G401.6 (cell line): ENCODE measurements around the gene PRX.
"Not testable (repeated sequence)": the region's sequence is repeated elsewhere in the genome, so short reads cannot be mapped to it uniquely, and the experiment has no call there.

Experiments
- FAIRE-seq: peaks from 2 replicates; lab custom pipeline; 2012; peaks lifted over from hg19 to GRCh38; lab: Jason Lieb, UNC

PRX gene

DNA sequence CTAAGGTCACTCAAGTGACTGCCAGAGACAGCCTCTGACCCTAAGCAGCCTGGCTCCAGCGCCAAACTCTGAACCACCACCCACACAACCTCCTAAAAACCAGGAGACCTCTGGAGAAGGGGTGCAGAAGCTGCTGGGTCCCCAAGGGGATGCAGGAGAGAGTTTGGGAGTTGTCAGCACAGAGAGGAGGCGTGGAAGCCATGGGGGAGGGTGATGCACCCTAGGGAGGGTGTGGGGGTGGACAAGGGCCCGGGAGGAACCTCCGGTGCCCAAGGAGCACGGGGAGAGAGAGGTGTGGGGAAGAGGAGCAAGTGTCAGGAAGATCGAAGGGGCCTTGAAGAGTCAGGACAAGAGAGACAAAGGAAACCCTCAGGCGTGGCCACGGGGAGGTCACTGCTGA is 21.1 kb downstream of the PRX start:
- FAIRE-seq: no peak

DNA sequence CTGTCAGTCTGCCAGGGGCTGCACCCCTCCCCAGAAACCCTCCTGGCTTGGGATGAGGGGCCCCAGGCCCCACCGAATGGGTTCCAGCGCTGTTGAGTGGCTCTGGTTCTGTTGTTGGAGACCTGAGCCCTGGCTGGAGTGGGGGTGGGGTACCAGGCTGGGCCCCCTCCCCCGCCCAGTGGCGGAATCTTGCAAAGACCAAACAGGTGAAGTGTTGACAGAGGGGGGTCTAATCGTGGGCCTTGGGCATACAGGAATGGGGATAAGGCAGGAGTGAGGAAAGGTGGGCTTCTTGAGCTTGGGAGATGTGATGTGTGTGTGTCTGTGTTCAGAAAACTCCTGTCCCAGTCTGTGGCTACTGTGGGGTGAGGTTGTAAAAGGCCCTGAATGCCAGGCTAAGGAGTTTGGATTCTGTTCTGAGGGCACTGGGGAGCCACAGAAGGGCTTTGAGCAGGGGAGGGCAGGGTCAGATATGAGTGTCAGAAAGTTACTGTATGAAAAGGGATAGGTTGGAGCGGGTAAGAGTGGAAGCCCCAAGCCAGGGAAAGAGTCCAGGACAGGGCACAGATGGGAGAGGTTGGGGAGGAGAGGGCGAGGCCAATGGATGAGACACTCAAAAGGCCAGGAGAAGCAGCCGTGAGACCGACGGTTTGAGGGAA is 23.0 kb downstream of the PRX start, which contains the start of gene HIPK4:
HIPK4 (minus strand) TSS at position 98 of the 659 bp plus-strand sequence. CDS start 279 bp downstream, outside the sequence.
- no peak for FAIRE-seq

DNA sequence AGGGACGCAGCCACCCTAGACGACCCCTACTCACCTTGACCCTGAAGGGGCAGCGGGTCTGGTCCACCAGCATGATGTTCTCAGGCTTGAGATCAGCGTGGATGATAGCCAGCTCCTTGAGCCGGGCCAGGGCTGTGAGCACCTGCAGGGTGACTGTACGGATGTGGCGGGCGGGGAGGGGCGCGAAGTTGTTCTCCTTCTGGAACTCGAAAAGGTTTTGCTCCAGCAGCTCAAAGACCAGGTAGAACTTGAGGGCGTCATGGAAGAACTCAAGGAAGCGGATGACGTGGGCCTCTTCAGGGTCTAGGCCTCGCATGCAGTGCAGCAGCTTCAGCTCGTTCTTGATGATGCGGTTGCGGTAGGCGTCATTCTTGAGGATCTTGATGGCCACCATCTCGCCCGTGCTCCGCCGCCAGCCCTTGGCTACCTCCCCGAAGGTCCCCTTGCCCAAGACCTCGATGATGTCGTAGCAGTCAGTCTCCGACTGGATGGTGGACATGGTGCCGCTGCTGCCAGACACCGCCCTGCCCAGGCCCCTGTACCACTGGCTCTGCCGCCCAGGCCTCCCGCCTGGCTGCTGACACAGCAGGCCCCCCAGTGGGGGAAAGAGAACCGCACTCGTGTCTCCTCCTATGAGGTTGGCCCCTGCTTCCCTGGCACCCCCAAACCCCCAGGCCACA is 23.6 kb downstream of the PRX start:
- FAIRE-seq: no peak

DNA sequence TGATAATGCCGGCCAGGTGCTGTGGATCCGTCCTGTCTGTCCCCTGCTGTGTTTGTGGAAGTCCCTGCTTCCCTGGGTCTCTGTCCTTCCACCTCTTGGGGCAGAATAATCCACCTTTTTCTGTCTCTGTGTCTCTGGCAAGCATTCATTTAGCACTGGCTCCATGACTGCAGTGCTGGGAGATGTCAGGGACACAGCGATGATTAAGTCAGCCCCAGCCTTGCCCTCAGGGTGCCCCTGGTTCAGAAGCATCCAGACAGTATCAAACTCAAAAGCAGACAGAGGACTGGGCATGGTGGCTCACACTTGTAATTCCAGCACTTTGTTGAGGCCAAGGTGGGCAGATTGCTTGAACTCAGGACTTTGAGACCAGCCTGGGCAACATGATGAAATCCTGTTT is 24.7 kb downstream of the PRX start:
- no peak for FAIRE-seq

DNA sequence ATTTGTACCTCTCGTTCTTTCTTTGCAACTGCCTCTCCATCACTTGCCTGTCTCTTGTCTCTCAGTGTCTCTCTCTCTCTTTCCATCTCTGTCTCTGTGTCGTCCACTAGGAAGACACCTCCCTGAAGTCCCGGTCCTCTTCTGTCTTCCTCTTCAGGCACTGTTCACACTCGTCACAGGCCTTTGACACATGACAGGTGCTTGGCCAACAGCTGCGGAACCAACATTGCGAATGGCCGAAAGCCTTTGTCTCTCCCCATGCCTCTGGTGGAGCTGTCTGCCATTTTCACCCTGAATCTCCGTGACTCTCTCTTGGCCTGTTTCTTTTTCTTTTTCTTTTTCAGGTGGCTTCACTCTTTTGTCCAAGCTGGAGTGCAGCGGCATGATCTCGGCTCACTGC is 26.0 kb downstream of the PRX start:
- FAIRE-seq: no peak

DNA sequence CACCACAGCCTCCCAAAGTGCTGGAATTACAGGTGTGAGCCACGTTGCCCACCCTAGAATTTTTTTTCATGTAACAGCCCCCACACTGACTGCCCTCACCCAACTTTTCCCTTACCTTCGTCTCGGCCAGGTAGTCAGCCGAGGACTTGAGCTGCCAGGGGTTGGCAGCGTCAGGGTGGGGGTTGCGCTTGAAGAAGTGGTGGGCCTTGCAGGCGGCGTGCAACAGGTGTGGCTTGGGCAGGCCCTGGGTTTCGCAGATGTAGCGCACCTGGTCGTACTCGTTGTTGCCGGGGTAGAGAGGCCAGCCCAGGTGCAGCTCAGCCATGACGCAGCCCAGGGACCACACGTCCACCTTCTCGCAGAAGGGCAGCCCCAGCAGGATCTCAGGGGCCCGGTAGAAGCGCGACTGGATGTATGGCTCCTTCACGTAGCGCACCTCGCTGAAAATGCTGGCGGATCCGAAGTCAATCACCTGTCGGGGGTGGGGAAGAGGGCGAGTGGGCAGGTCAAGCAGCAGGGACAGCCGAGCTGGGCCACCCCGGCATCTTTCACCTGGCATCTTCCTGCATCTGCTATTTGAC is 29.4 kb downstream of the PRX start:
- no peak for FAIRE-seq

DNA sequence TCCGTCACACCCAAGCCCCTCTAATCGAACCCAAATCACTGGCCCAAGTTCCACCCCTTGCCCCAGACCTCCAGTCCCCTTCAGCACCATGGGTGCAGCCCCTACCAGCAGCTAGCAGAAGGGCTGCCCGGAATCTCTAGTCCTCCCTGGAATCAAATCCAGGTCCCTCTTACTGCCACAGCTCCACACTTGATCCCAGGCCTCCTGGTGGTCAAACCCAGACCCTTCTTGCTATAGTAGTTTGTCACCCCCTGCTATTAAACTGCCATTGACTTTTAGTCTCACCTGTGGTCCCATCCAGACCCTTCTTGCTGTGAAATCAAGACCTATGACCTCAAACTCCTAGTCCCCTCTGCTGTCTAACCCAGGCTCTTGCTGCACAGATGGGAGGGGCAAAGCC is 31.9 kb downstream of the PRX start:
- no peak for FAIRE-seq

DNA sequence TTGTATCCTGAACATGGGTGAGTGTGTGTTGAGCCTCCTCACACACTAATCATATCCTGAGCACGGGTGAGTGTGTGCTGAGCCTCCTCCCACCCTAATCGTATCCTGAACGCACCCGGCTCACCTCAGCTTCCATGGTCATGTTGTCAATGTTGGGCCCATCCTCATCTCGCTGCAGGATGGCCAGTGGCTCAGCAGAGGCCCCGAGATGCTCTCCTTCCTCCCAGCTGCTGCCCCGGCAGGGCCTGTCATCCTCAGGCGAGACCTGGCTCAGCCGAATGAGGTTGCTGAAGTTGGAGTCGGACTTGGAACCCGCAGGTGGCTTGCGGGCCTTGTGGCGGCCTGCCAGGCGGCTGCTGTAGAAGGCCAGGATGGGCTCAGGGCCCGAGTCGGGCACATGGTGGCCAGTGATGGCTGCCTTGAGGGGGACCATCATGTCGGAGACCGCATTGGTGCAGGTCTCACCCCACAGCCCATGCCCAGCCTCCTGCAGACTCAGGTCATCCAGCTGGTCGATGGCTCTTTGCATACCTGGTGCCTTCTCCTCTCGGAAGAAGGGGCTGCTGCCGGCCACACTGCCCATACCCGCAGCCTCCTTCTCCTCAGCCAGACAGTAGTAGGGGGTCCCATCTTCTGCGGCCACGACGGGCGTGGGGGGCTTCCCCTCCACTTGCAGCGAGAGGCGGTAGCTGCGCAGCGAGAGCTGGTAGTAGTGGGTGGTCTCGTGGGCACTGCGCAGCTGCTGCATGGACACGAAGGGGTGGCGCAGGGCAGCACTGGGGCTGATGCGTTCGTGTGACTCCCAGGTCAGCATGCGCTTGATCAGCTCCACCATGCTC is 32.8 kb downstream of the PRX start:
- FAIRE-seq: no peak

DNA sequence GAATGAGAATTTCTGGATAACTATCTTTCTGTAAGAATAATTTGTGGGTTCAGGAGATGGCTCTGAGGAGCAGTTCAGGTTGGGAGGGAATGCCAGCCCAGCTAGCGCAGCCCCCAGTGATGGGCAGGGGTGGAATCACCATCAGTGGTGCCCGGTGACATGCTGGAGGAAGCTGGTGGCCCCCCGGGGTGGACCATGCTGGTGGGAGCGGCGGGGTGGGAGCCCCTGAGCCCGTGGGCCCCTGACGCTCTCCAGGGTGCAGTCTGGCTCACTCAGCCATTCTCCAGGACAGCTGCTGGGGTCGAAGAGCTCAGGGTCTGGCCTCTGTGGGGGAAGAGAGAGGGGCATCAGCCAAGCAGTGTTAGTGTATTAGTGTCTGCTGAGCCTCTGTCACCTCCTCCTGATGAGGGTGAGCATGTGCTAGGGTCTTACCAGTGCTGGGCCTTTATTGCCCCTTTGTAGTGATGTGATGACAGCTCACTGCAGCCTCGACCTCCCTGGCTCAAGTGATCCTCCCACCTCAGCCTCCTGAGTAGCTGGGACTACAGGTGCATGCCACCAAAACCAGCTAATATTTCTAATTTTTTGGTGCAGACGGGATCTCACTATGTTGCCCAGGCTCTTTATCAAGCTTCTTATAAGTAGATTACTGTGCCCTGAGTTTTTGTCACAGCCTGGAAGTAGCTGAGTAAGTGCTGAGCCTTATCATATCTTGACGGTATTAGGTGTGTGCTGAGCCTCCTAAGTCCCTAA is 33.6 kb downstream of the PRX start:
- no peak for FAIRE-seq

DNA sequence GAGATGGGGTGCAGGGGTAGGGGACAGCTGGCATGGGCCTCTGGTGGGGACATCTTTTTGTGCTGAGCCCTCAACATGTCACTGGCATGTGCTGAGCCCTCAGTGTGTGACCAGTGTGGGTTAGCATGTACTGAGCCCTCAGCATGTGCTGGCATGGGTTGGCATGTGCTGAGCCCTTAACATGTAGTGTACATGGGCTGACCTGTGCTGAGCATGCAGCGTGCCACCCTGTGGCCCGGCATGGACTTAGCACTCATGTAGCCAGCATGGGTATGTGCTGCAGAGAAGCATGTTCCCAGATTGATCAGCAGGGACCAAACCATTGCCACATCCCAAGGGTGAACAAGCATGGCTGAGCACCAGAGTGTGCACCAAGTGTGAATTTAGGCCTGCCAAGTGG is 34.7 kb downstream of the PRX start:
- FAIRE-seq: no peak

DNA sequence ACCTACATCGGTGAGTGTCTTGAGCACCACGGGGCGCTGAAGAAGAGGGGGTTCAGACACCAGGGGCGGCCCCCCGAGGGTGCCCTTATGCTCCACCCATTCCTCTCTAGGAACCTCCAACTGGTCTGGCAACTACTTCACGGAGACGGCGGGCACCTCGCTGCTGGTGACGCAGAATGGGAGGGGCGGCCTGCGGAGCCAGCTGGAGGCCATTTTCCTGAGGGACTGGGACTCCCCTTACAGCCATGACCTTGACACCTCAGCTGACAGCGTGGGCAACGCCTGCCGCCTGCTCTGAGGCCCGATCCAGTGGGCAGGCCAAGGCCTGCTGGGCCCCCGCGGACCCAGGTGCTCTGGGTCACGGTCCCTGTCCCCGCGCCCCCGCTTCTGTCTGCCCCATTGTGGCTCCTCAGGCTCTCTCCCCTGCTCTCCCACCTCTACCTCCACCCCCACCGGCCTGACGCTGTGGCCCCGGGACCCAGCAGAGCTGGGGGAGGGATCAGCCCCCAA is 35.2 kb downstream of the PRX start:
- FAIRE-seq: no peak

DNA sequence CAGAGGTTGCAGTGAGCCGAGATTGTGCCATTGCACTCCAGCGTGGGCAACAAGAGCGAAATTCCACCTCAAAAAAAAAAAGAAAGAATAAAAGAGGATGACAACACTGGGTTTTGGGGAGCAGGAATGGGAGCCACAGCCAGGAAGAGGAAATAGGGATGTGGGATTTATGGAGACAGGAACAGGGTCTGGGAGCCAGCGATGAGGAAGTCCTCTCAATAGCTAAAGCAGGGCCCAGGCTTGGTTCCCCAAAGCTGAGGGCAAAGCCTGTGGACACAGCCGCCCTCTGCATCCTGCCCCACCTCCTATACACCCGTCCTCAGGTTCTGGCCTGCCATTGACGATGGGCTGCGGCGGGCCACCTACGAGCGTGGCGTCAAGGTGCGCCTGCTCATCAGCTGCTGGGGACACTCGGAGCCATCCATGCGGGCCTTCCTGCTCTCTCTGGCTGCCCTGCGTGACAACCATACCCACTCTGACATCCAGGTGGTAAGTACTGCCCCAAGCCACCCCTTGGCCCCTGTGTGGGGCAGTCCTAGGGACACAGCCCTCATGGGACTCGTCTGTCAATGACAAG is 36.8 kb downstream of the PRX start:
- FAIRE-seq: no peak

DNA sequence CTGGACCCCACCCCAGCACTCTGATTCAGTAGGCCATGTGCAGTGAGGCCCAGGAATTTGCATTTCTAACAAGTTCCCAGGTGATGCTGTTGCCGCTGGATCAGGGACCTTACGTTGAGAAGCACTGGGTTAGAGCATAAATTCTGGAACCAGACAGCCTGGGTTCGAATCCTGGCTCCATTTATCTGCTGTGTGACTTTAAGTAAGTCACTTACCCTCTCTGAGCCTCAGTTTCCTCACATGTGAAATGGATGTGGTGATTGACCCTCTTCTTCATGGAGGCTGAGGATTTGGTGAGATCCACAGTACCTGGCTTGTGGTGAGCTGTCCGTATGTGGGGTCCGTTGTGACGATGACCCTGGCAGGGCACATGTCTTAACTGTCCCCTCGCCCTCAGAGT is 39.1 kb downstream of the PRX start:
- no peak for FAIRE-seq

DNA sequence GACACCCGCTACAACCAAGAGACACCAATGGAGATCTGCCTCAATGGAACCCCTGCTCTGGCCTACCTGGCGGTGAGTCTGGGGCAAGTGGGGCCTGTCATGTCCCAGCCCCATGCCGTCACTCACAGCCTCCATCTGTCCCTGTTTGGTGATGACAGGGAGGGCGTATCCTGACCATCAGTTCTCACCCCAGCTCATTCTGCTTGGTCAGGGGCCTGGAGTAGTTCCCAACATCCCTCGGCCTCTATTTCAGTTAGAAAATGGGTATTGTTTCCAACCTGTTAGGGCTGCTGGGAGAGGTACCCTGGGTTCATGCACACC is 41.4 kb downstream of the PRX start:
- no peak for FAIRE-seq

DNA sequence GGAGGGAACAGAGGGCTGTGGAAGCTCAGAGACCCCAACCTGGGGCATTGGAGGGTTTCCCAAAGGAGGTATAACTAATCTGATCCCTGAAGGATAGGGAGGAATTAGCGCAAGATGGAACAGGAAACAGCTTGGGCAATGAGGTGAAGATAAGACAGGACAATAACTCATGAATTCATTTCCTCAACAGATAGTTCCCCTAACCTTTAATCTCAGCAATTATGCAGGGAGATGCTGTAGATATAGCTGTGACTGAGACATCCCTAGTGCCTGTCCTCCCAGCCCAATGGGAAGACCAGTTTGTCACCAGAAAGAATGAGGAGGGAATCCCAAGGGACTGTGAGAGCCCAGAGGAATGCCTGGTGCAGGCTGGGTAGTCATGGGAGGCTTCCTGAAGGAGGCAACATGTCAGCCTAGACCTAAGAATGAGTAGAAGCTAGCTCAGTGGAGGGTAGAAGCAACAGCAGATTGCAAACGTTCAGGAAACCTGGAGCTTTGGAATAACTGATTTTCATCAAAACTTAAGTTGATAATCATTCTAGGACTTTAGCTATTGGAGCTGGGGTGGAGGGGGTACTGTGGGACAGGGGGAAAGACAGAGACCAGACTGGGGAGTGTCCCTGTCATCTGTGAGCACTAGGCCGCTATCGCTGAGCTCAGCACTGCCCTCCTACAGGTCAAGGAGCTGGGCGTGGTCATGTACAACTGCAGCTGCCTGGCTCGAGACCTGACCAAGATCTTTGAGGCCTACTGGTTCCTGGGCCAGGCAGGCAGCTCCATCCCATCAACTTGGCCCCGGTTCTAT is 42.0 kb downstream of the PRX start:
- no peak for FAIRE-seq

DNA sequence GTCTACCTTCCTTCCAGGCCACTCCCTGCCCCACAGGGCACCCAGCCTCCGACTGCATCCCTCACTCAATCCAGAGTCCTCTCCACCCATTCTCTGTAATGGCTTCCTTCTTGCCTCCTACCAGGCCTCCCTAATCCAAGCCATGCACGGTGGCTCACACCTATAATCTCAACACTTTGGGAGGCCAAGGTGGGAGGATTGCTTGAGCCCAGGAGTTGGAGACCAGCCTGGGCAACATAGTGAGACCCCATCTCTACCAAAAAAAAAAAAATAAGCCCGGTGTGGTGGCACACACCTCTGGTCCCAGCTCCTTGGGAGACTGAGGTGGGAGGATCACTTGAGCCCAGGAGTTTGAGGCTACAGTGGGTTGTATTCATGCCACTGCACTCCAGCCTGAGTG is 42.9 kb downstream of the PRX start:
- not testable (repeated sequence) for FAIRE-seq

DNA sequence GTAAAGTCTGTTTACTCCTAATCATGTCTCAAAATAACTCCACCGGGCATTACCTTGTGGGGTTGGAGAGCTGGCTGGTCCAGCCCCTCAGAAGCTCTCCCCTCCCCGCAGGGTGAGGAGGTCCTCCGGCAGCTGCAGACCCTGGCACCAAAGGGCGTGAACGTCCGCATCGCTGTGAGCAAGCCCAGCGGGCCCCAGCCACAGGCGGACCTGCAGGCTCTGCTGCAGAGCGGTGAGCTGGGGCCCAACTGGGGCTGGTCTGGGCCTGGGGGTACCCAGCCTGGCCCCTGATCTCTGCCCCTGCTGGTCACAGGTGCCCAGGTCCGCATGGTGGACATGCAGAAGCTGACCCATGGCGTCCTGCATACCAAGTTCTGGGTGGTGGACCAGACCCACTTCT is 43.4 kb downstream of the PRX start:
- FAIRE-seq: no peak

DNA sequence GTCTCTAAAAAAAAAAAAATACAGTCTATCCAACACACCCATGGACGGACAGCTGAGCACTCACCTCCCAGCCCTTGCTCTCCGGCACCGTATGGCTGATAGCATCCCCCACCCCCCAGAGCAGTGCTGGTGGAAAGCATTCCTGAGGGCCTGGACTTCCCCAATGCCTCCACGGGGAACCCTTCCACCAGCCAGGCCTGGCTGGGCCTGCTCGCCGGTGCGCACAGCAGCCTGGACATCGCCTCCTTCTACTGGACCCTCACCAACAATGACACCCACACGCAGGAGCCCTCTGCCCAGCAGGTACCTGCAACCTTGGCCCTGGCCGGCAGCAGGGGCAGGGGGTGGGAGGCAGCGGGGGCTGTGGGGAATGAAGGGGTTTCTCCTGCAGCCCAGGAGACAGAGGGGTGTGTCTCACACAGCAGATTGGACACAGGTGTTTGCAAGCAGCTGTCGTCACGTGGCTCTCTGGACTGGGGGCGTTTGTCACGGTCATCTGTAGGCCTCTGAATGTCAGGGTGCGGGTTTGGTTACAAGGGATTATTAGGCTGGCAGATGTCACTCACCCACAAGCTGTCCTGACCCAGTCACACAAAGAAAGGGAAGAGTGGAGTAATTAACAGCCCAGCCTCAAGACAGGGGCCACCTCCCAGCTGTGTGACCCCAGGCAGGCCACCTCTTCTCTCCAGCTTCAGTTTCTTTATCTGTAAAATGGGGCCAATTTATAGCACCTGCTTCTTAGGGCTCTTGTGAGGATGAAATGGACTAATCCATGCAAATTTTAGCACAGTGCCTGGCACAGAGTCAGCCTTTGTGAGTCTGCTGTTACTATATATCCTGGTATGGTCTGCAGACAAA is 45.4 kb downstream of the PRX start:
- FAIRE-seq: no peak

DNA sequence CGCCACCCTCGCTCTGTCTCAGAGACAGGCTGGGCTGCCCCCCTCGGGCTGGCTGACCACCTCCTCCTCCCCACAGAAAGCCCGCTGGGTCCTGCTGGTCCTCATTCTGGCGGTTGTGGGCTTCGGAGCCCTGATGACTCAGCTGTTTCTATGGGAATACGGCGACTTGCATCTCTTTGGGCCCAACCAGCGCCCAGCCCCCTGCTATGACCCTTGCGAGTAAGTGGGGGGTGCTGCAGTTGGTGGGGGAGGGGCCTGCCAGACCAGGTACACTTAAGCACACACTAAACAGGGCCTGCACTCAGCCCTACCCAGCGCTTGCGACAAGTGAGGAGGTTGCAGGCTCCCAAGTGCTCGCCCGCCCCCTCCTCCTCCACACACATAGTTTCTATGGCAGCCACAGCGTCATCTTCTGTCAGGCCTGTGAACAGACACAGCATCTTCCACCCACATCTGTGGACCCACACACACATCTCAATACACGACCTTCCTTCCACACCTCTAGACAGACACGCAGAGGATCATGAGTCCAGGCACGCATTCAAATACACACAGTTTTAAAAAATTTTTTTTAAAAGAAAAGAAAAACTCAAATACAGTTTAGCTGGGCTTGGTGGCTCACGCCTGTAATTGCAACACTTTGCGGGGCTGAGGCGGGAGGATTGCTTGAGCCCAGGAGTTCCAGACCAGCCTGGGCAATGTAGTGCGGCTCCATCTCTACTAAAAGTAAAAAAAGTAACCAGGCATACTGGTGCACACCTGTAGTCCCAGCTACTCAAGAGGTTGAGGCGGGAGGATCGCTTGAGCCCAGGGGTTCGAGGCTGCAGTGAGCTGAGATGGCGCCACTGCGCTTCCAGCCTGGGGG is 46.2 kb downstream of the PRX start:
- no peak for FAIRE-seq
